HepG2 (cell line): ENCODE data around the gene CIB1. TPM values are rescaled to one million over a fixed set of nuclear protein-coding genes. Genes with fewer than 3 reads are reported as not detected.

ENCODE experiments used
- ATAD3A ChIP-seq: sonication (generic); formaldehyde crosslinking; IDR thresholded peaks from 2 replicates; pipeline ENCODE4 v1.4.0; 2020; ENCODE audit warnings: missing genetic modification reagents
- ATF4 ChIP-seq, 2 experiments: fragments of 450-650 bp in 1 of 2; sonication (generic) in 1 of 2; formaldehyde crosslinking; IDR thresholded peaks; 2 replicates each; pipeline versions ENCODE4 v1.5.0 to v1.8.0; 2020 to 2022; ENCODE audit warnings: mild to moderate bottlenecking in 1 of 2, missing genetic modification reagents in 1 of 2
- CCDC6 ChIP-seq: sonication (generic); formaldehyde crosslinking; IDR thresholded peaks from 2 replicates; pipeline ENCODE4 v1.8.1; 2022; ENCODE audit warnings: mild to moderate bottlenecking, missing genetic modification reagents, moderate library complexity
- ISX ChIP-seq: sonication (generic); formaldehyde crosslinking; conservative IDR thresholded peaks from 2 replicates; pipeline ENCODE4 v1.5.0; 2020; ENCODE audit warnings: missing genetic modification reagents
- MAZ ChIP-seq, 2 experiments: sonication (generic) in 1 of 2; formaldehyde crosslinking in 1 of 2; IDR thresholded peaks; 2 replicates each; pipeline versions ENCODE4 v1.5.0 to v1.6.1; 2012 to 2020; ENCODE audit warnings: low read depth in 2 of 2, mild to moderate bottlenecking in 2 of 2, borderline replicate concordance in 1 of 2, improper control_type of control experiment in 1 of 2, low read length in 1 of 2, missing genetic modification reagents in 1 of 2, moderate library complexity in 1 of 2
- NFE2L1 ChIP-seq: sonication (generic); formaldehyde crosslinking; IDR thresholded peaks from 2 replicates; pipeline ENCODE4 v1.4.0; 2020; ENCODE audit warnings: missing genetic modification reagents, mild to moderate bottlenecking, borderline replicate concordance
- NFYB ChIP-seq: sonication (generic); formaldehyde crosslinking; IDR thresholded peaks from 2 replicates; pipeline ENCODE4 v1.4.0; 2020; ENCODE audit warnings: missing genetic modification reagents
- PHF20 ChIP-seq: sonication (generic); formaldehyde crosslinking; IDR thresholded peaks from 2 replicates; pipeline ENCODE4 v1.5.0; 2020; ENCODE audit warnings: mild to moderate bottlenecking, missing genetic modification reagents
- RORA ChIP-seq: sonication (generic); formaldehyde crosslinking; IDR thresholded peaks from 2 replicates; pipeline ENCODE4 v1.5.0; 2020; ENCODE audit warnings: mild to moderate bottlenecking, missing genetic modification reagents, moderate library complexity
- SPEN ChIP-seq: sonication (generic); formaldehyde crosslinking; IDR thresholded peaks from 2 replicates; pipeline ENCODE4 v1.5.1; 2020; ENCODE audit warnings: low read depth, mild to moderate bottlenecking, missing genetic modification reagents
- YEATS2 ChIP-seq: sonication (generic); formaldehyde crosslinking; IDR thresholded peaks from 2 replicates; pipeline ENCODE4 v1.4.0; 2020; ENCODE audit warnings: missing genetic modification reagents, borderline replicate concordance
- ZFP82 ChIP-seq: sonication (generic); formaldehyde crosslinking; IDR thresholded peaks from 2 replicates; pipeline ENCODE4 v1.5.1; 2020; ENCODE audit warnings: mild to moderate bottlenecking, missing genetic modification reagents, borderline replicate concordance
- ZNF382 ChIP-seq: sonication (generic); formaldehyde crosslinking; IDR thresholded peaks from 2 replicates; pipeline ENCODE4 v1.5.0; 2020; ENCODE audit warnings: missing genetic modification reagents, mild to moderate bottlenecking, borderline replicate concordance
- ZNF432 ChIP-seq: sonication (generic); formaldehyde crosslinking; IDR thresholded peaks from 2 replicates; pipeline ENCODE4 v1.5.0; 2020; ENCODE audit warnings: missing genetic modification reagents, mild to moderate bottlenecking, borderline replicate concordance
- ZNF503 ChIP-seq: sonication (generic); formaldehyde crosslinking; IDR thresholded peaks from 2 replicates; pipeline ENCODE4 v1.4.0; 2020; ENCODE audit warnings: missing genetic modification reagents
- ZNF660 ChIP-seq: sonication (generic); formaldehyde crosslinking; IDR thresholded peaks from 2 replicates; pipeline ENCODE4 v1.5.1; 2020; ENCODE audit warnings: mild to moderate bottlenecking, low read depth, missing genetic modification reagents, borderline replicate concordance
- polyA plus RNA-seq, 8 experiments: library from polyadenylated mRNA; depleted of rRNA in 3 of 8; stranded (reverse) in 7 of 8; unstranded in 1 of 8; fragments of >200 nt; fragmentation: Illumina TruSeq in 4 of 8; extraction: Trizol in 4 of 8; gene quantifications; 2 replicates each; pipeline versions ENCODE4 v1.2.1 to v1.2.3, GENCODE V29; 2011 to 2016; ENCODE audit warnings: low read depth in 4 of 8, missing spikeins in 1 of 8, mixed read lengths in 1 of 8; ENCODE audit not compliant: insufficient read depth in 1 of 8
- total RNA-seq, 5 experiments: library from RNA; depleted of rRNA; stranded (reverse); fragments of >200 nt; fragmentation: Illumina TruSeq; extraction: Trizol; gene quantifications; 2 replicates each; pipeline ENCODE4 v1.2.3, GENCODE V29; 2016; ENCODE audit warnings: low read depth in 1 of 5
- TF ChIP-seq, protein P1 (sequence below): sonication (generic); formaldehyde crosslinking; IDR thresholded peaks from 2 replicates; pipeline ENCODE4 v1.8.1; 2023; ENCODE audit warnings: mild to moderate bottlenecking, missing genetic modification reagents
- TF ChIP-seq, protein P2 (sequence below): sonication (generic); formaldehyde crosslinking; IDR thresholded peaks from 2 replicates; pipeline ENCODE4 v1.4.0; 2020; ENCODE audit warnings: missing genetic modification reagents
- TF ChIP-seq, protein P3 (sequence below): sonication (generic); formaldehyde crosslinking; IDR thresholded peaks from 2 replicates; pipeline ENCODE4 v1.5.0; 2020; ENCODE audit warnings: mild to moderate bottlenecking, missing genetic modification reagents

The CIB1 gene
- total and polyA plus RNA-seq, 2 of the 13 experiments (the other 11 are each of a cell fraction or from before 2014, with no cell fraction given) = 38.7 to 72.7 TPM

GRCh38 chr15:90249203-90249863 is 15.6 kb upstream of the CIB1 start, which contains the start of gene TTLL13 (continued):
- peak; percentile 62 for TF ChIP-seq NFYB (CRISPR knock-in tag)
- TF ChIP-seq ISX = no peak
- TF ChIP-seq, protein P1, sequence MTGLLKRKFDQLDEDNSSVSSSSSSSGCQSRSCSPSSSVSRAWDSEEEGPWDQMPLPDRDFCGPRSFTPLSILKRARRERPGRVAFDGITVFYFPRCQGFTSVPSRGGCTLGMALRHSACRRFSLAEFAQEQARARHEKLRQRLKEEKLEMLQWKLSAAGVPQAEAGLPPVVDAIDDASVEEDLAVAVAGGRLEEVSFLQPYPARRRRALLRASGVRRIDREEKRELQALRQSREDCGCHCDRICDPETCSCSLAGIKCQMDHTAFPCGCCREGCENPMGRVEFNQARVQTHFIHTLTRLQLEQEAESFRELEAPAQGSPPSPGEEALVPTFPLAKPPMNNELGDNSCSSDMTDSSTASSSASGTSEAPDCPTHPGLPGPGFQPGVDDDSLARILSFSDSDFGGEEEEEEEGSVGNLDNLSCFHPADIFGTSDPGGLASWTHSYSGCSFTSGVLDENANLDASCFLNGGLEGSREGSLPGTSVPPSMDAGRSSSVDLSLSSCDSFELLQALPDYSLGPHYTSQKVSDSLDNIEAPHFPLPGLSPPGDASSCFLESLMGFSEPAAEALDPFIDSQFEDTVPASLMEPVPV = no peak; the same call in 1 of the 2 replicates
- TF ChIP-seq NFE2L1 (CRISPR knock-in tag) = peak; percentile 68; the same call in 1 of the 2 replicates
- peak; percentile 72; the same call in 1 of the 2 replicates for TF ChIP-seq CCDC6 (CRISPR knock-in tag)
- TF ChIP-seq, protein P2, sequence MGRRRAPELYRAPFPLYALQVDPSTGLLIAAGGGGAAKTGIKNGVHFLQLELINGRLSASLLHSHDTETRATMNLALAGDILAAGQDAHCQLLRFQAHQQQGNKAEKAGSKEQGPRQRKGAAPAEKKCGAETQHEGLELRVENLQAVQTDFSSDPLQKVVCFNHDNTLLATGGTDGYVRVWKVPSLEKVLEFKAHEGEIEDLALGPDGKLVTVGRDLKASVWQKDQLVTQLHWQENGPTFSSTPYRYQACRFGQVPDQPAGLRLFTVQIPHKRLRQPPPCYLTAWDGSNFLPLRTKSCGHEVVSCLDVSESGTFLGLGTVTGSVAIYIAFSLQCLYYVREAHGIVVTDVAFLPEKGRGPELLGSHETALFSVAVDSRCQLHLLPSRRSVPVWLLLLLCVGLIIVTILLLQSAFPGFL (CRISPR knock-in tag) = no peak
- TF ChIP-seq ZNF660 (CRISPR knock-in tag) = 0 out of 2 replicates have a peak, but pooled peaks have one; percentile 63
- no peak for TF ChIP-seq ATAD3A (CRISPR knock-in tag)
- TF ChIP-seq, protein P3, sequence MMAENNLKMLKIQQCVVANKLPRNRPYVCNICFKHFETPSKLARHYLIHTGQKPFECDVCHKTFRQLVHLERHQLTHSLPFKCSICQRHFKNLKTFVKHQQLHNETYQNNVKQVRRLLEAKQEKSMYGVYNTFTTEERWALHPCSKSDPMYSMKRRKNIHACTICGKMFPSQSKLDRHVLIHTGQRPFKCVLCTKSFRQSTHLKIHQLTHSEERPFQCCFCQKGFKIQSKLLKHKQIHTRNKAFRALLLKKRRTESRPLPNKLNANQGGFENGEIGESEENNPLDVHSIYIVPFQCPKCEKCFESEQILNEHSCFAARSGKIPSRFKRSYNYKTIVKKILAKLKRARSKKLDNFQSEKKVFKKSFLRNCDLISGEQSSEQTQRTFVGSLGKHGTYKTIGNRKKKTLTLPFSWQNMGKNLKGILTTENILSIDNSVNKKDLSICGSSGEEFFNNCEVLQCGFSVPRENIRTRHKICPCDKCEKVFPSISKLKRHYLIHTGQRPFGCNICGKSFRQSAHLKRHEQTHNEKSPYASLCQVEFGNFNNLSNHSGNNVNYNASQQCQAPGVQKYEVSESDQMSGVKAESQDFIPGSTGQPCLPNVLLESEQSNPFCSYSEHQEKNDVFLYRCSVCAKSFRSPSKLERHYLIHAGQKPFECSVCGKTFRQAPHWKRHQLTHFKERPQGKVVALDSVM = 0 out of 2 replicates have a peak, but pooled peaks have one; percentile 65
- no peak for TF ChIP-seq ZFP82 (CRISPR knock-in tag)
- no peak; the same call in 1 of the 2 replicates for TF ChIP-seq ZNF503 (CRISPR knock-in tag)
- TF ChIP-seq ZNF432 (CRISPR knock-in tag) = no peak
- TF ChIP-seq PHF20 (CRISPR knock-in tag) = no peak
- TF ChIP-seq ATF4 (CRISPR knock-in tag; IDR thresholded peaks at IDR 0.05) = no peak
- TF ChIP-seq SPEN (CRISPR knock-in tag) = peak; percentile 65; the same call in 1 of the 2 replicates
- TF ChIP-seq YEATS2 (CRISPR knock-in tag) = no peak; the same call in 1 of the 2 replicates
- peak; percentile 25; the same call in 1 of the 2 replicates for TF ChIP-seq MAZ (IDR thresholded peaks at IDR 0.05; ENCODE audit: borderline replicate concordance, low read depth, low read length)
- TF ChIP-seq MAZ (CRISPR knock-in tag; IDR thresholded peaks at IDR 0.05; ENCODE audit: low read depth) = no peak; the same call in 1 of the 2 replicates
- no peak for TF ChIP-seq ZNF382
- TF ChIP-seq RORA (CRISPR knock-in tag) = no peak
